H54 (cell line): ENCODE data around the gene DSCAM.
"Not testable (repeated sequence)": the region's sequence is repeated elsewhere in the genome, so short reads cannot be mapped to it uniquely, and the experiment has no call there.

ENCODE experiments used
- DNase-seq: peaks from one replicate; pipeline ENCODE4 v3.0.0; 2011; ENCODE audit warnings: low spot score, mixed read lengths; ENCODE audit not compliant: insufficient read length
- FAIRE-seq: peaks from 3 replicates; lab custom pipeline; 2011; peaks lifted over from hg19 to GRCh38; lab: Jason Lieb, UNC
- POLR2A ChIP-seq: IDR thresholded peaks from 2 replicates; pipeline ENCODE4 v1.6.1; 2011; ENCODE audit warnings: low read depth, mild to moderate bottlenecking, low read length

DSCAM gene

DNA sequence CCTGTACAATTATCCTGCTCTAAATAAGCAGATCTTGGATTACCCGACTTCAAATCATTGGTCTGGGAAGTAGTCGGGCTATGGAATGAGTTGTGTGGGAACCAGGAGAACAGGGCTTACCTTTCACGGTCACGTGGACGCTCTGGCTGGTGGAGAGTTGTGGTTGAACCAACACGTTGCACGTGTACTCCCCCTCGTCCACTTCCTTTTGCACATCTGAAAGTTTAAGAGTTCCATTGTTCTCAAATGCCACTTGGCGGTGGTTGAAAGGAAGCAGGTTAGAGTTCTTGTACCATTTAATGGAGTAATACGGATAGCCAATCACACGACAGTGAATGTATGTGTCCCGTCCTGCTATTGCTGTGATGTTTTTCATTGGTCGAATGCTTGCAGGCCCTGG, 509.0 kb downstream of the DSCAM start:
- TF ChIP-seq POLR2A: no peak
- DNase-seq: no peak
- FAIRE-seq: no peak

DNA sequence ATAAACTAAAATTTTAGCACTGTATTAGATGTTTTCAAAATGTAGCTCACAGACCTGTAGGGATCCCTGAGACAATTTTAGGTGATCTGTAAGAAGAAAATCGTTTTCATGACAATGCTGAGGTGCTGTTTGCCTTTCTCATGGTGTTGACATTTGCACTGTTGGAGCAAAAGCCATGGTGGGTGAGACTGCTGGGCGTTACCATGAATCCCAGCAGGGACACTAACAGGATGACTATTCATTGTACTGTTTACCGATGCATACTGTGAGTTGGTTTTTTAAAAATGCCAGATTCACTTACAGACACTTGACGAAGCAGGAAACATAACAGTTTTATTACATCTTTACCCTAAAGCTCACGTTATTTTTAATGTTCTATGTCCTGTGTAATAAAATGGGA, 511.3 kb downstream of the DSCAM start:
- DNase-seq: no peak

DNA sequence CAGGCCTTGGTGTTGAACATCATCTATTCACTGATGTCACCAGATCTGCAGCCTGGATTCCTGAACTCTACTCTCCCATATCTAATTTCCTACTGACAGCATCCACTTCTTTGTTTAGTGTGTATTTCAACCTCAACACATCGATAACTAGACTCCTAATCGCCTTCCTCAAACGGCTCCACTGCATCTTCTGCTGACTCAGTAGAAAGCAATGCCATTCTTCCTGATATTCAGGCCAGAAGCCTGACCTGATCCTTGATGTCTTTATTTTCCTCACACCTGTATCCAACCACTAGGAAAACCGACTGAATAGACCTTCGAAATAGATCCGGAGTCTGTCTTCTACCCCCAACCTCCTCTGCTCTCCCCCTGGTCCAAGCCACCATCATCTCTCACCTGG, 512.8 kb downstream of the DSCAM start:
- DNase-seq: no peak
- FAIRE-seq: no peak
- no peak for TF ChIP-seq POLR2A

More for the DNA sequence above, 511.3 kb downstream of the DSCAM start:
- FAIRE-seq: no peak
- no peak for TF ChIP-seq POLR2A

DNA sequence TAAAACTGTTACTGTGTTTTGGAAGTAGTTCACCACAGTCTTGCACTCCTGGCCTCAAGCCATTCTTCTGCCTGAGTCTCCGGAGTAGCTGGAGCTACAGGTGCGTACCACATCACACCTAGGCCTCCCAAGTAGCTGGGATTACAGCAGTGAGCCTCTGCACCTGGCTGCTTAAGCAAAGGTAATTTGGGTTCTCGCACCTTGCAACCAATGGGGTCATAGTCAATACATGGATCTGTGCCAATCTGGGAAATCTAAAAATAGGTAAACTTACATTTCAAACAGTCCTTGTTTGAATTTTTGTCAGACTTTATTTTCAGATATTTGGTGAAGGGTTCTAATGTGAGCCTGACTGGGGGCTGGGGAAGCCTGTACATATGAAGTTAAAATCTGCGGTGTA, 513.2 kb downstream of the DSCAM start:
- no peak for TF ChIP-seq POLR2A
- FAIRE-seq (no peak), DNase-seq (no peak)

DNA sequence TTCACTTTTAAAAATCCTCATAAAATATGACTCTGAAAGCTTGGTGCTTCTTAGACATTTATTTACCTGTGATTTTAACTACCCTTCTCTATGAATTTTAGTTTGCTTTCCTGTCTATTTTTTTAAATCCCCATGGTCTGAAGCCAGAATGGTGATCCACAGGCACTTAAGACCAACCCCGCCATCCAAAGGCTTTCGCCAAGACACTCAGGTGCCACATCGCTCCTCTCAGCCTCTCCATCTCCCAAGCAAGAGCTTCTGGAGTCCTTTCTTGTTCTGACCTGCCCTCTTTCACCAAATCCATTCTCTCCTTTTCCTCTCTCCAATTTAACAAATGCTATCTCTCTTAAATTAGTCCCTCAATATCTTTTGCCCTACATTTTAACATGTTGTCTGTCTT, 515.2 kb downstream of the DSCAM start:
- TF ChIP-seq POLR2A: no peak
- FAIRE-seq (no peak), DNase-seq (no peak)

DNA sequence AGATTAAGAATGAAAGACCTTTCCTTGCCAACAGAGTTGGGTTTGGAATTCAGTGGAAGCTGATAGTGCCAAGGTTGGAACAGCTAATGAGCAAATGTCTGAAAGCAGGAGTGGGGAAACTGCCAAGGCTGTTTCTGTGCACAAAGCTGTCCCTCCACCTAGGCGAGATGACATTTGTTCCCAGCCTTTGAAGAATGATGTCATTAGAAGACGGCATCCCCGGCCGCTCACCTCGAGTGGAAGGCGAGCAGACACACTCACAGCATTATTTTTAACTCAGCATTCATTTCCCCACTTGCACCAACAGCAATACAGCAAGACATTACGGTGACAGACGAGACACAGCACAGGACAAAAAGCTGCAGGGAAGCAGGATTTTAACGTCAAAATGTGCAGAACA, 515.8 kb downstream of the DSCAM start:
- FAIRE-seq (no peak), DNase-seq (no peak)
- no peak for TF ChIP-seq POLR2A

DNA sequence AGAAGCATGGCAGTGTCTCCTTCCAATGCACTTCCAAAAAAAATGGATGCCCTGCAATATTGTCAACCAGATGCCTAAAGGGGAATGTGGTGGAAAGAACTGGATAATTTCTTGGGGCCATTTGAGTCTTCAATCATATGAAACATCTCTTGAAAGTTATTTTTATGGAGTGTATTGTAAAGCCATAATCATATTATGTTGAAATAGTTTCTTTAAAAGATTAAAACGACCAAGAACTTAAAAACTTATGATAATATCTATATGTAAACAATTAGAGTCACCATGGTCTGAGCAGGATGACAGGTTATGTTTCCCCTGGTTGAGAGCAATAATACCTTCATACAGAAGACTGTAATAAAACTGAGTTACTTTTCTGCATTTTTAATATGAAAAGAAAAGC, 522.6 kb downstream of the DSCAM start:
- TF ChIP-seq POLR2A: no peak
- no peak for FAIRE-seq
- no peak for DNase-seq

DNA sequence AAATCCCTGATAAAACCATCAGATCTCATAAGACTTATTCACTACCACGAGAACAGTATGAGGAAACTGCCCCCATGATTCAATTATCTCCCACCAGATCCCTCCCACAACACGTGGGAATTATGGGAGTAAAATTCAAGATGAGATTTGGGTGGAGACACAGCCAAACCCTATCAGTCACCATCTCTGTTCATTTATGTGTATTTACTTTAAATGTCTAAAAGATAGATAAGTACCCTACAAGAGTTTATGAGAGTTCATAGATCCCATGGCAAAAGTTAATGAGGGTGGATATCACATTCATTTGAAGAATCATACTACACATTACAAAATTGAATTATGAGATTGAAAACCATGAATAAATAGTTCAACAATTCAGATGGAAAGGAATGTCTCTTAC, 526.2 kb downstream of the DSCAM start:
- DNase-seq, FAIRE-seq: not testable (repeated sequence)

DNA sequence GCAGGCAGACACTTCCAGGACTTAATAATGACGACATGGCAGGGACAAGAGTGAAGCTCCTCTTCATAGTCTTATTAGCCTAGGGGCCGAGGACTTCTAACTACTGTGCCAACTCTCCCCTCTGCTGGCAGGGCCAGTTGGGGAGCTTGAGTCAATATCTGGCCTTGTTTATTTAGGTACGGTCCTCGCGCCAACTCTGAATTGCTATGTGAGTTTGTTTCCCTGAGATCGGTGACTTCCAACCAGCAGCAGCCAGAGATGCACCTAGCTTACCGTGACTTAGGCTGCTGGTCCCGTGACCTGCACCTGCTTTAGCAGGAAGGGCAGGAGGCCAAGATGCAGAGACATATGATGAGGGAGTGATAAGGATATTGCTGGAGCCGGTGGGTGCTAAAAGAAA, 528.6 kb downstream of the DSCAM start:
- DNase-seq: no peak
- no peak for FAIRE-seq
- no peak for TF ChIP-seq POLR2A

DNA sequence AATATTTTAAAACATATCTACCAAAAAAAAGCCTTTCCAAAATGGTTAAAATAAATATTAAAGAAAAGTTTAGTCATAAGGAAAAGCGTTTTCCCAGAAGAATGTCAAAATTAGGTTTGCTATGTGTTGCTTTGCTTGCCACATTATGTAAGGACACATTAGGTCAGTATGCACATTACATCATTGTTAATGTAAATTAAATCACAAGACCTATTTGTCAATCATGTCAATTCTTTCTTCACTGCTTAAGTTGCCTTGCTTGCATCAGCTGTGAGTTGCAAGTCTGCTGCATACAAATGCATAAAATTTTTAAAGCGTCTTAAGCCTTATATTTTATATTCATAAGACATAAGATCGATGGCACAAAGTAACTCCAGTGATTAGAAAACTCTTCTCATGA, 530.9 kb downstream of the DSCAM start:
- FAIRE-seq: no peak
- no peak for TF ChIP-seq POLR2A

DNA sequence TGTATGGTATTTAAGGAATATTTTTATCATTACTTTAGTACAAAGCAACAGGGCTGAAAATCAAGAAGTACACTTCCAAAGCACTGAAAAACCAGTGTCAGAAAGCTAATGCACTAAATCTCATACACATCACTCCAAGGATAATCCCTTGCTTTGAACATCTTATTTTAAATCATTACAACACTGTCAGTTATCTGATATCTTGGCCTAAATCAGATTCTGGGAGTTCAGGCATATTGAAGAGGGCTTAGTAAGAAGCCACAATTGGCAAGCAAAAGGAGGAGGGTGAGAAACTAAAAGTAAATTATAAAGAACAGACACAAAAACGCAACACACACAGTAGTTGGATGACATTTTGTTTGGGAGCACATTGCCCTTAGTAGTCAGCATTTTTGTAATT, 531.3 kb downstream of the DSCAM start:
- DNase-seq (no peak), FAIRE-seq (no peak)
- no peak for TF ChIP-seq POLR2A

More for the DNA sequence above, 530.9 kb downstream of the DSCAM start:
- DNase-seq: no peak

DNA sequence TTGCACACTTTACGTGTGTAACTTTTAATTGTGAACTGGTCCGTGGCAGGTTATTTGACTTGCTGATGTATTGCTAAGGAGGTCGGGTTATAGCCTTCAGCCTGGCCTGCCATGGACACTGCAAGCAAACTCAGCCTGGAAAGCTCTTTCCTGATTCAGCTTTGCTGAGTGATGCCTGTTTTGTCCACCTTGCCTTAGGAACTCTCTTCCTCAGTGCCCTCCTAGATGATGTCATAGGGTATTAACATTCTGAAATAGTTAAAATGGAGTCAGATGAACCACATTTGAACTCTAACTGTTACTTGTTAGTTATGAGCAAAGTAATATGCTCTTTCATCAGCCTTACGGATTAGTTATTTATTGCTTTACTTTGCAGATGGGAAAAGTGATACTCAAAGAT, 533.7 kb downstream of the DSCAM start:
- FAIRE-seq (no peak), DNase-seq (no peak)
- no peak for TF ChIP-seq POLR2A

DNA sequence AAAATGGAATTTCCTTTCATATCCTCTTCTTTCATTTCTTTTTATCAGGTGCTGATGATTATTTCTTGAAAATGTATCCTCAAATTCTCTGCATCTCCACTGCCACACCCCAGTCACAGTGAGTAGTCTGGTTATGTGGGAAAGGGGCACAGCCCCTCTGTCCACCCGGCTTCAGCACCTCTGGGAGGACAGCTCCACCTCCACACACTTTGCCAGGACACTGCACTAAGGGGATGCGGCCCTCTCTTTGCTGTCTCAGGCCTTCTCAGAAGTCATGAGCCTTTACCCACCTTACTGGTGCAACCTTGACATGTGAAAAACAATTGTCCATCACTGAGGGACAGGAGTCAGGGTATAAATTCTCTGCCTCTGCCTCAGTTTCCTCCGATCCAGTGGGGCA, 546.7 kb downstream of the DSCAM start:
- FAIRE-seq (no peak), DNase-seq (no peak)
- no peak for TF ChIP-seq POLR2A

DNA sequence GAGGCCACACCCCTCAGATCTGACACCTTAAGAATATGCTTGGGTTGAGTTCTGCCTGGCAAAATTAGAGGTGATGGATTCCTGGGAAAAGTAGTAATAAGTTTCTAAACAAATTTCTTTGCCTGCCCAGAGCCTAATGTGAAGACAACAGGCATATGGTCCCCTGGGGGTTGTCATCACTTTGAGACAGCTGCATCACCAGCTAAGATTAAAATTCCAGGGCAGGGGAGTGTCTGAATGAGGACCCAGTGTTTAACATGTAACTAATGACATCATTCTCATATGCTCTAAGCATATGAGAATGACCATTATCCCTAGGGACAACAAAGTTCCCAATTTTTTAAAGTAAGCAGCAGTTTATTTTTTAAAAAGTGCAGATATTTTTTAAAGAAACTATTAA, 547.5 kb downstream of the DSCAM start:
- FAIRE-seq: no peak
- TF ChIP-seq POLR2A: no peak

DNA sequence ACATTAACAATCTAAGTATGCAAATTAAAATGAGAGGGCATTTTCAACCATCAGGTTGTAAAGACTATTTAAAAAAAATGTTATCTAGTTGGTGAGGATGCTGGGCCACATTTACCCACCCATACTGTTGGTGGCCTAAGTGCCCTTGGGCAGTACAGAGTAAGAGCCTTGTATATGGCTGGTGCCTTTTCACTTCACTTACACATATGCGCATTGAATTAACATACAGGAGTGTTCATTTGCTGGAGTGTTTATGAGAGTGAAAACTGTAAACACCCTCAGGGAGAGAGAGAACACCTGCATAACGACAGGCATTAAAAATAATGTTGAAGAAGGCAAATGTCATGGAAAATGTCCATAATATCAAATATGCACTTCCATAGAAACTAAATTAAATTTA, 552.6 kb downstream of the DSCAM start:
- no peak for FAIRE-seq
- no peak for TF ChIP-seq POLR2A
- DNase-seq: no peak

More for the DNA sequence above, 547.5 kb downstream of the DSCAM start:
- no peak for DNase-seq

DNA sequence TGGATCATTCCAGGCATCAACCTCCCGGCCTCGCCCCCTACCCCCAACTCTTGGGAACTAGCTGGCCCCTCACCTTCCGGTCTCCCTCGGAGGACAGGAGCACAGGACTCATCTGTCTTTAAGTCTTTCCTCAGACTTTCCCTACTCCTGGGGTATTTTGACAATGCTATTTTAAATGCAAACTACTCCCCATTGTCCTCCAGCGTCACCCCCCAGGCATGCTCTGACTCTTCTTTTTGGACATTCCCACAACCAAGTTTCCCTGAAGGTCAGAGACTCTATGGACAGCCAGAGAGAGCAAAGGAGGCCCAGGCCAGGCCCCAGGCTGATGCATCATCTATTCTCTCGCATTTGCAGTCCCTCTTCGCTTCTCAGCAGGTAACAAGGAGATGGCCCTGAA, 555.4 kb downstream of the DSCAM start:
- FAIRE-seq: no peak
- DNase-seq: no peak
- no peak for TF ChIP-seq POLR2A

DNA sequence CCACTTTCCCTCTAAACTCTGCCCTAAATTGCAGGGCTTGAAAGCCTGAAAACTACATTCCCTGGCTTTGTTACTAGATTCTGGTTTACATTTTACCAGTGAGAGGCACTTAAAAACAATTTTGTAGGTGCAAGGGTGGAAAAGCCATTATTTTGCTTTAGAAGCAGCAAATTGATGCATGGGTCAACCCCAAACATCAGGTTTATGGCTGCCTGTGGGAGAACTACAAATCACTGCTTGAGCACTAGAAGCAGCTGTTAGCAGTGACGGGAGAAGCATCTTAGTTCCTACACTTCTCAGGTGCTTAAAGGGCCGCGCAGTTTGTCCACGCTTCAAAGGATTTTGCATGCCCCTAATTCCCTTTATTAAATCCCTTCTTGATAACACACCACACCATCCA, 562.5 kb downstream of the DSCAM start:
- TF ChIP-seq POLR2A: no peak
- no peak for FAIRE-seq

More for the DNA sequence above, 562.5 kb downstream of the DSCAM start:
- DNase-seq: no peak
